Trophoblast cell (in vitro differentiated cells and primary cell): Measurements from ENCODE around the gene LIN28A.

ENCODE experiments used
- DNase-seq, 2 donors: peaks; one replicate each; pipeline ENCODE4 v3.0.0-alpha.2; 2016
- H2AFZ ChIP-seq: 2 replicates; pipeline ENCODE4 v1.6.1; 2013; ENCODE audit warnings: low read length, moderate library complexity, mild to moderate bottlenecking; ENCODE audit not compliant: insufficient read depth, poor library complexity
- H2AK5ac ChIP-seq: 2 replicates; pipeline ENCODE4 v1.6.1; 2013; ENCODE audit warnings: mild to moderate bottlenecking, low read length
- H2BK120ac ChIP-seq: 2 replicates; pipeline ENCODE4 v1.6.1; 2013; ENCODE audit warnings: low read length, mild to moderate bottlenecking, moderate library complexity; ENCODE audit not compliant: insufficient read depth, poor library complexity
- H2BK12ac ChIP-seq: 2 replicates; pipeline ENCODE4 v1.6.1; 2013; ENCODE audit warnings: mild to moderate bottlenecking, low read length, moderate library complexity
- H2BK5ac ChIP-seq: 2 replicates; pipeline ENCODE4 v1.6.1; 2013; ENCODE audit warnings: low read length, low read depth, moderate library complexity, mild to moderate bottlenecking; ENCODE audit not compliant: poor library complexity
- H3K14ac ChIP-seq: 2 replicates; pipeline ENCODE4 v1.6.1; 2013; ENCODE audit warnings: mild to moderate bottlenecking, low read length
- H3K18ac ChIP-seq: 2 replicates; pipeline ENCODE4 v1.6.1; 2013; ENCODE audit warnings: mild to moderate bottlenecking, low read length
- H3K23ac ChIP-seq: 2 replicates; pipeline ENCODE4 v1.6.1; 2013; ENCODE audit warnings: low read length
- H3K27ac ChIP-seq: 2 replicates; pipeline ENCODE4 v1.5.1; 2013; ENCODE audit warnings: low read depth, mild to moderate bottlenecking, inconsistent platforms, low read length, moderate library complexity
- H3K27me3 ChIP-seq: 2 replicates; pipeline ENCODE4 v1.6.1; 2013; ENCODE audit warnings: inconsistent platforms, mild to moderate bottlenecking, low read length, moderate library complexity; ENCODE audit not compliant: insufficient read depth
- H3K36me3 ChIP-seq, 2 experiments: 1 replicate in 1 of 2; 2 replicates in 1 of 2; pipeline ENCODE4 v1.6.1; 2013; ENCODE audit warnings: low read length in 2 of 2, mild to moderate bottlenecking in 2 of 2, moderate library complexity in 1 of 2; ENCODE audit not compliant: insufficient read depth in 2 of 2, control insufficient read depth in 1 of 2
- H3K4ac ChIP-seq: 2 replicates; pipeline ENCODE4 v1.6.1; 2013; ENCODE audit warnings: low read depth, mild to moderate bottlenecking, low read length, moderate library complexity
- H3K4me1 ChIP-seq, 2 experiments: 1 replicate in 1 of 2; 2 replicates in 1 of 2; pipeline ENCODE4 v1.6.1; 2013; ENCODE audit warnings: low read length in 2 of 2, mild to moderate bottlenecking in 2 of 2, moderate library complexity in 1 of 2; ENCODE audit not compliant: insufficient read depth in 2 of 2, control insufficient read depth in 1 of 2
- H3K4me2 ChIP-seq: 2 replicates; pipeline ENCODE4 v1.6.1; 2013; ENCODE audit warnings: inconsistent platforms, mild to moderate bottlenecking, low read length, moderate library complexity
- H3K4me3 ChIP-seq: 2 replicates; pipeline ENCODE4 v1.5.1; 2013; ENCODE audit warnings: mild to moderate bottlenecking, low read depth, low read length, inconsistent platforms
- H3K79me1 ChIP-seq: one replicate; pipeline ENCODE4 v1.6.1; 2013; ENCODE audit warnings: low read length
- H3K79me2 ChIP-seq: 2 replicates; pipeline ENCODE4 v1.6.1; 2013; ENCODE audit warnings: low read length, mild to moderate bottlenecking; ENCODE audit not compliant: control insufficient read depth, insufficient read depth, poor library complexity
- H3K9ac ChIP-seq: 2 replicates; pipeline ENCODE4 v1.6.1; 2013; ENCODE audit warnings: mild to moderate bottlenecking, low read length
- H3K9me3 ChIP-seq: 2 replicates; pipeline ENCODE4 v1.6.1; 2013; ENCODE audit warnings: low read depth, mild to moderate bottlenecking, control low read depth, inconsistent platforms, low read length; ENCODE audit not compliant: insufficient read depth
- H4K12ac ChIP-seq: 2 replicates; pipeline ENCODE4 v1.6.1; 2013; ENCODE audit warnings: low read depth, mild to moderate bottlenecking, low read length, moderate library complexity
- H4K8ac ChIP-seq: 2 replicates; pipeline ENCODE4 v1.6.1; 2013; ENCODE audit warnings: low read depth, mild to moderate bottlenecking, low read length, moderate library complexity
- H4K91ac ChIP-seq: one replicate; pipeline ENCODE4 v1.6.1; 2013; ENCODE audit warnings: low read depth, mild to moderate bottlenecking, low read length, moderate library complexity
- WGBS: extraction: QIAGEN DNeasy Blood & Tissue Kit; methylation state at CpG from one replicate; pipeline ENCODE4 v1.1.7; 2013; ENCODE audit warnings: missing lambda C conversion rate; ENCODE audit not compliant: insufficient read length, insufficient coverage; ENCODE audit errors: extremely low coverage; 5-methylcytosine and 5-hydroxymethylcytosine counted together

The LIN28A gene

DNA sequence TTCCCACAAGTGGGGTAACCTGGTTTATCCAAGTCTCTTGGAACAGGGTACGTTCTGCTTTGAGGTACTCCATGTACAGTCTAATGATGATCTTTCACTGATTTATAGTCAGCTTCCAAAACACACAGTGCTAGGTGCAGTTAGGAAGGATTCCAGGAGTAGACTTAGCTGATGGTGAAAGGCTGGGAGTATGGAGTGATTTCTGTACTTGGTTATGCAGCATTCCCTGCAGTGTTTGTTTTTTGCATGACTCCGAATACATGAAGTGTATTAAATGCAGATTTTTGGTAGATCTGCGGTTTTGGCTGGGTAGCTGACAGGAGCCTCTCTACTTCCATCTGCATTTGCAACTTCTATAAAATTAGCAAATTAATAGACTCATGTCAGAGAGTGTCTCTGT, 65.4 kb downstream of the LIN28A start:
- Histone ChIP-seq H3K4ac (no peak overlapping the region), H3K79me2 (peaks cover 5% of the 10 kb centered on the region), H4K91ac (no peak overlapping the region), H4K12ac (no peak overlapping the region), H3K14ac (no peak overlapping the region), H4K8ac (no peak overlapping the region), H3K27me3 (no peaks in the 10 kb centered on the region), H2AFZ (no peak overlapping the region), H2BK120ac (no peak overlapping the region), H3K79me1 (peaks cover 7% of the 10 kb centered on the region), H2BK5ac (no peak overlapping the region), H3K4me3 (no peak overlapping the region), H3K18ac (no peak overlapping the region), H3K4me2 (no peak overlapping the region), H3K9ac (no peak overlapping the region), H3K4me1 (peaks cover 5 to 10% of the 10 kb centered on the region in 2 experiments), H2AK5ac (no peak overlapping the region), H2BK12ac (no peak overlapping the region), H3K36me3 (peaks cover 8 to 25% of the 10 kb centered on the region in 2 experiments), H3K27ac (no peak overlapping the region), H3K23ac (no peak overlapping the region), H3K9me3 (no peaks in the 10 kb centered on the region)
- whole genome bisulfite sequencing: no CpG with 5 or more reads among the region's 3 CpGs
- no peak for DNase-seq

DNA sequence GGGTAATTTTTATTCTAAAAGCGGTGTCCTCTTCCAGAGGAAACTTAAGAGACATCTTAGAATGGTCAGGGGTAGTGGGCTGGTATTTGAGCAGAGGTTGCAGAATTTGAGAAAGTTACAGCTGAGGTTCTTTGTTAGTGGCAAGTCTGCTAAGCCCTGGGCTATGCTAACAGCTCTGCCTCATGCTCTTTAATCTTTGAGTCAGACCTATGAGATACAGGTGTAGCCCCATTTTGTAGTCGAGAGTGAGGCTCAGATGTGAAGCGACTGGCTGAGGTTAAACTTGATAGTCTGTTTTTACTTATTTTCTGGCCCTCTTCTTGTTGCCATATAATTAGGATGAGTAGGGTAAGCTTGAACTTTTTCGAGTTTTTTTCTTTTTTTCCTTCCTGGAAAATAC, 66.3 kb downstream of the LIN28A start:
- no peak overlapping the region for H3K4ac ChIP-seq
- no peak overlapping the region for H3K9ac ChIP-seq
- no peak overlapping the region for H3K4me2 ChIP-seq
- DNase-seq: no peak
- H4K8ac ChIP-seq: no peak overlapping the region
- peaks cover 8 to 28% of the 10 kb centered on the region in 2 experiments for H3K36me3 ChIP-seq
- no CpG with 5 or more reads among the region's 4 CpGs for WGBS
- peaks cover 6% of the 10 kb centered on the region for H3K79me1 ChIP-seq
- H3K18ac ChIP-seq: no peak overlapping the region
- no peak overlapping the region for H3K23ac ChIP-seq
- H3K27me3 ChIP-seq: no peaks in the 10 kb centered on the region
- H3K4me3 ChIP-seq: no peak overlapping the region
- peaks cover 0 to 4% of the 10 kb centered on the region in 2 experiments for H3K4me1 ChIP-seq
- no peak overlapping the region for H3K14ac ChIP-seq
- no peak overlapping the region for H2BK120ac ChIP-seq
- H4K91ac ChIP-seq: no peak overlapping the region
- no peak overlapping the region for H3K27ac ChIP-seq
- no peak overlapping the region for H4K12ac ChIP-seq
- no peak overlapping the region for H2AFZ ChIP-seq
- no peak overlapping the region for H2BK5ac ChIP-seq
- no peak overlapping the region for H2BK12ac ChIP-seq
- peaks cover 5% of the 10 kb centered on the region for H3K79me2 ChIP-seq
- H2AK5ac ChIP-seq: no peak overlapping the region
- no peaks in the 10 kb centered on the region for H3K9me3 ChIP-seq

DNA sequence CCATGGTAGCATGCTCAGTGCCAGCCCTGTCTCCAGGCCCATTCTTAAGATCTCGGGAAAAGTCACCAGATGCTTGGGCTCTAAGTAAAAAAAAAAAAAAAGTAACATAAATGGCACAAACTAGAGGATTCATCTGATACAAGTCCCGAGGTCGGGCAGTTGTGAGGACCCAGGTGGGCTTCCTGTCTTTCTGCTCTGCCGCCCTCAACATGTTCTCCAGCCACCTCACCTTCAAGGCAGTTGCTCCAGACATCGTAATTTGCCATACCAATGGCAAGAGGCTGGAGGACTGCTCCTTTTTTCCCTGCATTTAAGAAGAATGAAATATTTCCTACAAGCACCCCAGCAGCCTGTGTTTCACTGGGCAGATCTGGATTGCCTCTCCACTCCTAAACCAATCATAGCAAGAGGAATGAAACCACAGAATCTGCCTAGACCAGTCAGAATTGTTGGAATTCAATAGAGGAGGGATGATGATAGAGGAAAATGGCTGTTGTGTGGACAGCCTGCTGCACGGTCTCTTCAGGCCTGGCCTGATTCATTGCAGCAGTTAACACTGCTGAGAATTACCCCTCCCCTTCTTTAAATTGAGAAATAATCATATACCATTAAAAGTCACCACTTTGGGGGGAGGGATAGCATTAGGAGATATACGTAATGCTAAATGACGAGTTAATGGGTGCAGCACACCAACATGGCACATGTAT, 67.0 kb downstream of the LIN28A start:
- Histone ChIP-seq H2AFZ (no peak overlapping the region), H3K23ac (no peak overlapping the region), H3K14ac (no peak overlapping the region), H4K91ac (no peak overlapping the region), H4K8ac (no peak overlapping the region), H3K9me3 (no peaks in the 10 kb centered on the region), H2BK12ac (no peak overlapping the region), H3K9ac (no peak overlapping the region), H3K4me3 (no peak overlapping the region), H2BK120ac (no peak overlapping the region), H4K12ac (no peak overlapping the region), H3K18ac (no peak overlapping the region), H3K27me3 (no peaks in the 10 kb centered on the region), H3K4me2 (no peak overlapping the region), H3K27ac (no peak overlapping the region), H2AK5ac (no peak overlapping the region), H3K36me3 (peaks cover 8 to 28% of the 10 kb centered on the region in 2 experiments), H3K79me1 (peaks cover under 1% of the 10 kb centered on the region), H3K4me1 (peaks cover 0 to 4% of the 10 kb centered on the region in 2 experiments), H3K4ac (no peak overlapping the region), H3K79me2 (peaks cover 2% of the 10 kb centered on the region), H2BK5ac (no peak overlapping the region)
- no CpG with 5 or more reads among the region's 8 CpGs for WGBS
- no peak for DNase-seq

DNA sequence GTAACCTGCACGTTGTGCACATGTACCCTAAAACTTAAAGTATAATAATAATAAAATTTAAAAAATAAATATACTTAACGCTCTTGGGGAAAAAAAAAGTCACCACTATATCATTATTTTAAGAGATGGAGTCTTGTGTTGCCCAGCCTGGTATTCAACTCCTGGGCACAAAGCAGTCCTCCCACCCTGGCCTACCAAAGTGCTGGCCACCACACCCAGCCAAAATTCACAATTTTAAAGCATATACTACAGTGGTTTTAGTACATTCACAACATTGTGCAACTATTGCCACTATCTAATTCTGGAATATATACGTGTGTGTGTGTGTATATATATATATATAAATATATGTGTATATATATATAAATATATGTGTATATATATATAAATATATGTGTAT, 67.5 kb downstream of the LIN28A start:
- H3K79me2 ChIP-seq: peaks cover under 1% of the 10 kb centered on the region
- DNase-seq: no peak
- H2BK12ac ChIP-seq: no peak overlapping the region
- no peak overlapping the region for H3K18ac ChIP-seq
- no peak overlapping the region for H3K9ac ChIP-seq
- H3K4ac ChIP-seq: no peak overlapping the region
- no peaks in the 10 kb centered on the region for H3K27me3 ChIP-seq
- H3K79me1 ChIP-seq: no peaks in the 10 kb centered on the region
- no peak overlapping the region for H4K8ac ChIP-seq
- no CpG with 5 or more reads among the region's 3 CpGs for WGBS
- no peak overlapping the region for H3K14ac ChIP-seq
- H2BK120ac ChIP-seq: no peak overlapping the region
- H3K4me1 ChIP-seq: peaks cover 0 to 4% of the 10 kb centered on the region in 2 experiments
- no peak overlapping the region for H2AFZ ChIP-seq
- H4K91ac ChIP-seq: no peak overlapping the region
- no peak overlapping the region for H4K12ac ChIP-seq
- no peak overlapping the region for H2BK5ac ChIP-seq
- H3K27ac ChIP-seq: no peak overlapping the region
- no peak overlapping the region for H3K4me3 ChIP-seq
- H3K4me2 ChIP-seq: no peak overlapping the region
- H3K36me3 ChIP-seq: peaks cover 8 to 28% of the 10 kb centered on the region in 2 experiments
- H3K23ac ChIP-seq: no peak overlapping the region
- no peaks in the 10 kb centered on the region for H3K9me3 ChIP-seq
- H2AK5ac ChIP-seq: no peak overlapping the region
